GM12873 (cell line): ENCODE data around the gene MAL.

Source experiments
- CTCF ChIP-seq: IDR thresholded peaks from 2 replicates; pipeline ENCODE4 v1.5.1; 2012; ENCODE audit warnings: low read depth, mild to moderate bottlenecking, moderate library complexity, low read length, control low read depth; ENCODE audit not compliant: insufficient read depth; ENCODE audit errors: missing control alignments

The MAL gene

GRCh38 chr2:95018861-95019550 is 6.5 kb upstream of the MAL start:
- no peak for TF ChIP-seq CTCF

GRCh38 chr2:95019572-95019971 is 5.9 kb upstream of the MAL start:
- TF ChIP-seq CTCF, result no peak

GRCh38 chr2:95020275-95021022 is 5.1 kb upstream of the MAL start:
- no peak for TF ChIP-seq CTCF

GRCh38 chr2:95021023-95021416 is 4.5 kb upstream of the MAL start:
- no peak for TF ChIP-seq CTCF

GRCh38 chr2:95021847-95022246 is 3.7 kb upstream of the MAL start:
- no peak for TF ChIP-seq CTCF

- TF ChIP-seq CTCF, result peak; percentile 98
These were observed 2.9 kb upstream of the MAL start for GRCh38 chr2:95022309-95023221.

- peak; percentile 63 for TF ChIP-seq CTCF
These were observed 2.3 kb upstream of the MAL start for GRCh38 chr2:95023222-95023597.
